Brain microvascular endothelial cell (primary cell): ENCODE results near the gene MIER2.

Experiments used
- DNase-seq: peaks from one replicate; pipeline ENCODE4 v3.0.0-alpha.2; 2020
- H3K27ac ChIP-seq: fragments of 250-450 bp; sonication (Bioruptor Pico); 2 replicates; pipeline ENCODE4 v1.5.1; 2020; ENCODE audit warnings: mild to moderate bottlenecking, moderate library complexity
- H3K27me3 ChIP-seq: fragments of 250-450 bp; sonication (Bioruptor Pico); replicated peaks from 2 replicates; pipeline ENCODE4 v1.5.1; 2020; ENCODE audit warnings: mild to moderate bottlenecking
- H3K36me3 ChIP-seq: fragments of 250-450 bp; sonication (Bioruptor Pico); replicated peaks from 2 replicates; pipeline ENCODE4 v1.5.1; 2020; ENCODE audit warnings: mild to moderate bottlenecking
- H3K4me3 ChIP-seq: 2 replicates; pipeline ENCODE4 v1.5.1; 2011; ENCODE audit warnings: low read depth, mild to moderate bottlenecking, control low read depth, low read length, moderate library complexity
- in situ Hi-C: cut with HindIII; loops from 2 replicates; pipeline ENCODE4 v1.10.0; 2017; ENCODE audit warnings: low sequenced_read_pairs, low pct_ligation_motif_present
- TF ChIP-seq, protein P1 (sequence below): IDR thresholded peaks from 2 replicates; pipeline ENCODE4 v1.5.1; 2011; ENCODE audit warnings: low read depth, mild to moderate bottlenecking, moderate library complexity, low read length, control low read depth, inconsistent platforms; ENCODE audit errors: missing control alignments

Gene MIER2

DNA sequence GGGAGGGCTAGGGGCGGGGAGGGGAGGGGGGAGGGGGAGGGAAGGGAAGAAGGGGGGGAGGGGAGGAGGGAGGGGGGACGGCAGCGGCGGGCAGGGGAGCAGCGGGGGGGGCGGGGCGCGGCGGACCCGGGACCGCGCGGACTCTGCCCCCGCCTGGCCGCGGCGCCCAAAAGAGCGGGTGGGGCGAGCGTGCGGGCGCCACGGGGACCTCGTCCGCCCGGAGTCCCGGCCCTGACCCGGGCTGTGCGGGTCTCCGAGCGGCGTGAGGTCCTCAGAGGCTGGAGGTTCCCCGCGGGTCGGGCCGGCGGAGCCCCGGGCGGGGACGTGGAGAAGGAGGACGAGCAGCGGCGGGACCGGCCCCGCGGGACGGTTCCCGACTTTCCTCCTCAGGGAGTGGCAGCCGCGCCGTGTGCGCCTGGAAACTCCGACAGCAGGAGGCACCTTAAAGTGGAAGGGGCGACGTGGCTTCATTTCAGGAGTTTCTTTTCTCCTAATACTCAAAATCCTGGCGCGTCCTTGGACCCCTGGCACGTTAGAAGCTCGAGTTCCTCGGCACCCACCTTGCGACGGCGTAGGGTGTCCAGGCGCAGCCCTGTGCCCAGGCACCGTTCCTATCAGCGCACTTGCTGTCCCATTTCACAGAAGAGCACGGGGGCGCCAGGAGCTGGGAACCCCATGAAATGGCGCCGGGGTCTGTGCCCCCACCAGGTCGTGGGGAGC, 52.9 kb downstream of the MIER2 start:
- Histone ChIP-seq H3K4me3 (no peak overlapping the region), H3K27me3 (peaks cover 10% of the 10 kb centered on the region), H3K36me3 (no peaks in the 10 kb centered on the region), H3K27ac (no peak overlapping the region)
- in situ Hi-C loops = no loop called here
- TF ChIP-seq, protein P1, sequence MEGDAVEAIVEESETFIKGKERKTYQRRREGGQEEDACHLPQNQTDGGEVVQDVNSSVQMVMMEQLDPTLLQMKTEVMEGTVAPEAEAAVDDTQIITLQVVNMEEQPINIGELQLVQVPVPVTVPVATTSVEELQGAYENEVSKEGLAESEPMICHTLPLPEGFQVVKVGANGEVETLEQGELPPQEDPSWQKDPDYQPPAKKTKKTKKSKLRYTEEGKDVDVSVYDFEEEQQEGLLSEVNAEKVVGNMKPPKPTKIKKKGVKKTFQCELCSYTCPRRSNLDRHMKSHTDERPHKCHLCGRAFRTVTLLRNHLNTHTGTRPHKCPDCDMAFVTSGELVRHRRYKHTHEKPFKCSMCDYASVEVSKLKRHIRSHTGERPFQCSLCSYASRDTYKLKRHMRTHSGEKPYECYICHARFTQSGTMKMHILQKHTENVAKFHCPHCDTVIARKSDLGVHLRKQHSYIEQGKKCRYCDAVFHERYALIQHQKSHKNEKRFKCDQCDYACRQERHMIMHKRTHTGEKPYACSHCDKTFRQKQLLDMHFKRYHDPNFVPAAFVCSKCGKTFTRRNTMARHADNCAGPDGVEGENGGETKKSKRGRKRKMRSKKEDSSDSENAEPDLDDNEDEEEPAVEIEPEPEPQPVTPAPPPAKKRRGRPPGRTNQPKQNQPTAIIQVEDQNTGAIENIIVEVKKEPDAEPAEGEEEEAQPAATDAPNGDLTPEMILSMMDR = no peak
- DNase-seq = no peak

DNA sequence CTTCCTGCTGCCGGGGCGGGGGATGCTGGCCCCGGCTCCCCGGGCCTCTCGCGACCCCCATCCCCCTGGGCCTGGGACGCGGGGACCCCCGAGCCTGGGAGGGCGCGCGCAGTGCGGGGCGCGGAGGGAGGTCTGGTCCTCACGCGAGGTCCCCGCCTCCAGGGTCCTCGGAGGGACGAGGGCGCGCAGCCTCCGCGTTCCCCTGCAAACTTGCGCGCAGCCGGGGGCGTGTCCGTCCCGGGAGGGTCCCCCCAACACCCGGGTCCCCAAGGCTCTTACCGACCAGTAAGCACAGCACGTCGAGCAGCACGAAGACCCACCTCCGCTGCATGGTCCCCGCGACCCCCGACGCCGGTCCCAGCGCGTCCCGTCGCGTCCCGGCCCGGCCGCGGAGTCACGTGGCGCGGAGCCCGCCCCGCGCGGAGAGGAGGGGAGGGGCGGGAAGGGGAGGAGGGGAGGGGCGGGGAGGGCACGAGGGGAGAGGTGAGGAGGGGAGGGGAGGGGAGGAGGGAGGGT, 53.5 kb downstream of the MIER2 start, which contains the start of gene PLPP2:
PLPP2 (minus strand) TSS at position 398 of the 516 bp plus-strand sequence; CDS start at position 331, 67 bp downstream.
- TF ChIP-seq, protein P1 = no peak
- H3K4me3 ChIP-seq = peak within 1 kb of the TSS; percentile 54
- in situ Hi-C loops = no loop called here
- no peak within 1 kb of the TSS for H3K27ac ChIP-seq
- H3K36me3 ChIP-seq = no peaks in the 10 kb centered on the region
- DNase-seq = no peak
- H3K27me3 ChIP-seq = peaks cover 10% of the 10 kb centered on the region

DNA sequence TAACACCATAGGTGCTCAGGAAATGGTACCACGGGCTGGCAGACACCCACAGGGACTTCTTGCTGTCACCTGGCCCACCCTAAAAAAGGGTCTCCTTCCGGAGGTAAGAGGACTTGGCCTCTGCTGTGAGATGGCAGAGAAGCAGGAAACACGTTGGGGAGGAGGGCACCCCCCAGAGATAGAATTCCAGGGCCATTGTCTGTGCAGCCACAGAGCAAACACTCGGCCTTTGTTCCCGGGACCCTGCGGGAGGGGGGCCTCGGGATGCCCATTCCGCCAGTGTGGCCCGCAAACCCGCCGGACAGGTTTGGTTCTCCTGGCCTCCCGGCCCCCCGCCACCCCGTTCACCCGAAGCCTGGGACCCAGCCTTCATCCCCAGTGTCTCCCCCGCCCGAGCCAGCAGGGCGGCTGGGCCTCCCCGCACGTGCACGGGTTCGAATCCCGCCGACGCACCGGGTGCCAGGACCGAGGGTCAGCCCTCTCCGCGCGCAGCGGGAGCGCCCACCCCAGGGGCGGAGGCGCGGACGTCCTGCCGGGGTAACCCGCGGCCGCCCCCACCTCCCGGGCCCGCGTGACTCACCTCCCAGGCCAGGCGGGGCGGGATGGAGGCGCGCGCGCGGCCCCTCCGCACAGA, 54.1 kb downstream of the MIER2 start:
- peak overlapping the region; percentile 54 for H3K4me3 ChIP-seq
- no peak overlapping the region for H3K27ac ChIP-seq
- peaks cover 10% of the 10 kb centered on the region for H3K27me3 ChIP-seq
- in situ Hi-C loops = no loop called here
- H3K36me3 ChIP-seq = no peaks in the 10 kb centered on the region
- TF ChIP-seq, protein P1 = no peak
- DNase-seq = no peak

DNA sequence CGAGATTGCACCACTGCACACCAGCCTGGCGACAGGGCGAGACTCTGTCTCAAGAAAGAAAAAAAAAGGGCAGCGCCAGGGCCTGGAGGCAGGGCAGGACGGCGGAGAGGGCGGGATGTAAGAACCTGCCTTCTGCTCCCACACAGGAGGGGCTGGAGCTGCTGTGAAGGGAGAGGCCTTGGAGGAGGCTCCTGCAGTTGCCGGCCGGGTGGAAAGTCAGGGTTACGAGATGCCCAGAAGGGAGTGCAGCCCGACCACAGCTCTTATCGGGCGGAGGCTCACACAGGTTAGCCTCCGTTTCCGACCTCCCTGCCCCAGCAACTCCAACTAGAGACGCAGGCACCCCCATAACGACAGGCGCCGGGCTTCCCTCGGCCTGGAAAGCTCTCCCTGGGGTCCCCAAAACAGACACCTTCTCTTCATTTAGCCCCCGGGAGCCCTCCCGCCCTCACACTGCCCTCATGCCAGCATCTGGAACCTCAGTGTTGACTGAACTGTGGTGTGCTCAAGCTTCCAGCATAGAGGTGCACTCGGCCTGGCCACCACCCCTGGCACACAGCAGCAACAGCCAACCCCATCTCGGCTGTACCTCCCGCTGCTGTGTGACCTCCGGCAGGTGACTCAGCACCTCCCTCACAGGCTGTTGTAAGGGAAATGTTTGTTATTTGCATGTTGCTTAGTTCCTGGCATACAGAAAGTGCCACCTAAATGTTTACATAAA, 54.8 kb downstream of the MIER2 start:
- in situ Hi-C loops = no loop called here
- peak; percentile 33 for DNase-seq
- Histone ChIP-seq H3K36me3 (no peaks in the 10 kb centered on the region), H3K27me3 (peaks cover 9% of the 10 kb centered on the region), H3K4me3 (no peak overlapping the region), H3K27ac (no peak overlapping the region)
- TF ChIP-seq, protein P1 = no peak

DNA sequence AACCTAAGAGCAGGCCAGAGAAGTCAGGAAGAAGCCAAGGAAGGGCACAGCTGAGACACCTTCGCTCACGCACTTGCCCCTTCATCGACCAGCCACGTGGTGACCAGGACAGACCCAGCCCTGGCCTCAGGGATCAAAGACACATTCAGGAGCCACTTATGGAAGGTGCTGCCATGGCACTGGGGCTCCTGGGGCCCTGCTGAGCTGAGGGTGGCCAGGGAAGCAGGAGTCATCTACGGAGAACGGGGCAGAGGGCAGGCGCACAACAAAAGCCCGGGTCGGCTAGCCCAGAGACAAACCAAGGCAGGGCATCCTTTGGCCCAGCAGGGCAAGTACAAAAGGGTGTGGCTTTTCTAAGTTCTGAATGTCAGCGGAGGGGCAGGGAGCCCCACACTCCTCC, 55.7 kb downstream of the MIER2 start:
- TF ChIP-seq, protein P1 = no peak
- Histone ChIP-seq H3K27me3 (peaks cover 3% of the 10 kb centered on the region), H3K27ac (no peak overlapping the region), H3K4me3 (no peak overlapping the region), H3K36me3 (no peaks in the 10 kb centered on the region)
- in situ Hi-C loops = no loop called here
- no peak for DNase-seq
